CD4-positive, alpha-beta T cell treated with Interleukin-15 for 4 hours (primary cell): Measurements from ENCODE around the gene ATP1A3.
"Not testable (repeated sequence)": the region's sequence is repeated elsewhere in the genome, so short reads cannot be mapped to it uniquely, and the experiment has no call there.

Experiments used
- DNase-seq: peaks from one replicate; pipeline ENCODE4 v3.0.0-alpha.2; 2020; ENCODE audit warnings: low spot score

The ATP1A3 gene

GRCh38 chr19:41993612-41994483, at the start of gene ATP1A3:
ATP1A3 (minus strand) TSS chr19:41994230; CDS start chr19:41994076, 154 bp downstream.
- peak; percentile 50 for DNase-seq

- no peak for DNase-seq
Measured at GRCh38 chr19:42042455-42043170, 48.6 kb upstream of the ATP1A3 start.

- DNase-seq = not testable (repeated sequence)
Measured at GRCh38 chr19:42040491-42040890, 46.5 kb upstream of the ATP1A3 start.

- no peak for DNase-seq
Measured at GRCh38 chr19:42040031-42040430, 46.0 kb upstream of the ATP1A3 start.

- no peak for DNase-seq
Measured at GRCh38 chr19:42038666-42039065, 44.6 kb upstream of the ATP1A3 start.

GRCh38 chr19:42037649-42038048, 43.6 kb upstream of the ATP1A3 start:
- no peak for DNase-seq

- DNase-seq = peak; percentile 70
Measured at GRCh38 chr19:42034640-42035391, 40.8 kb upstream of the ATP1A3 start.

GRCh38 chr19:42033413-42033812, 39.4 kb upstream of the ATP1A3 start:
- DNase-seq = no peak

- no peak for DNase-seq
Measured at GRCh38 chr19:42032431-42032830, 38.4 kb upstream of the ATP1A3 start.

- DNase-seq = no peak
Measured at GRCh38 chr19:42030645-42031440, 36.8 kb upstream of the ATP1A3 start.

GRCh38 chr19:42028304-42029216, 34.5 kb upstream of the ATP1A3 start:
- peak; percentile 3 for DNase-seq

GRCh38 chr19:42024622-42025111, 30.6 kb upstream of the ATP1A3 start:
- no peak for DNase-seq

GRCh38 chr19:42023943-42024260, 29.9 kb upstream of the ATP1A3 start:
- no peak for DNase-seq

- peak; percentile 7 for DNase-seq
Measured at GRCh38 chr19:42023121-42023942, 29.3 kb upstream of the ATP1A3 start.

GRCh38 chr19:42022616-42023015, 28.6 kb upstream of the ATP1A3 start:
- no peak for DNase-seq

- no peak for DNase-seq
Measured at GRCh38 chr19:42021185-42021584, 27.2 kb upstream of the ATP1A3 start.

- no peak for DNase-seq
Measured at GRCh38 chr19:42018503-42019193, 24.6 kb upstream of the ATP1A3 start.

GRCh38 chr19:42017040-42017439, 23.0 kb upstream of the ATP1A3 start:
- no peak for DNase-seq

GRCh38 chr19:42012747-42013146, 18.7 kb upstream of the ATP1A3 start:
- DNase-seq = not testable (repeated sequence)
